NCI-H128 (cell line): ENCODE data around the gene APOBEC3B.
"Not testable (repeated sequence)": the region's sequence is repeated elsewhere in the genome, so short reads cannot be mapped to it uniquely, and the experiment has no call there.

Source experiments
- DNase-seq: peaks from one replicate; lab custom pipeline; 2025; ENCODE audit not compliant: unreplicated experiment; lab: John Stamatoyannopoulos, UW

Gene APOBEC3B

GRCh38 chr22:38987171-38987895, 5.2 kb downstream of the APOBEC3B start:
- no peak for DNase-seq

DNA sequence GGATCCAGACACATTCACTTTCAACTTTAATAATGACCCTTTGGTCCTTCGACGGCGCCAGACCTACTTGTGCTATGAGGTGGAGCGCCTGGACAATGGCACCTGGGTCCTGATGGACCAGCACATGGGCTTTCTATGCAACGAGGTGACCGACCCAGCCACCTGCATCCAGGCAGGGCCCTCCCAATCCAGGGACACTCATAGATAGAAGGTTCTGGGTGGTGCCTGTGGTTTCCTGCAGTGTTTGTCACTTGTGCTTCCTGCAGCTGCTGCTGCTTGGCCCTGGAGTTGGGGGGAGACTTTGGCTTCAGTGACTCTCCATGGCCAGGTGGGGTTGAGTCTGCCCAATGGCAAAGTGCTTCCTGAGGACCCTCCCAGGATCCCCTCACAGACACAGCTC, 7.3 kb downstream of the APOBEC3B start:
- no peak for DNase-seq

GRCh38 chr22:38992871-38993371, 10.8 kb downstream of the APOBEC3B start:
- not testable (repeated sequence) for DNase-seq

- no peak for DNase-seq
Observed at GRCh38 chr22:38996105-38996504, 14.0 kb downstream of the APOBEC3B start.

GRCh38 chr22:38997518-38997917, 15.4 kb downstream of the APOBEC3B start:
- no peak for DNase-seq

DNA sequence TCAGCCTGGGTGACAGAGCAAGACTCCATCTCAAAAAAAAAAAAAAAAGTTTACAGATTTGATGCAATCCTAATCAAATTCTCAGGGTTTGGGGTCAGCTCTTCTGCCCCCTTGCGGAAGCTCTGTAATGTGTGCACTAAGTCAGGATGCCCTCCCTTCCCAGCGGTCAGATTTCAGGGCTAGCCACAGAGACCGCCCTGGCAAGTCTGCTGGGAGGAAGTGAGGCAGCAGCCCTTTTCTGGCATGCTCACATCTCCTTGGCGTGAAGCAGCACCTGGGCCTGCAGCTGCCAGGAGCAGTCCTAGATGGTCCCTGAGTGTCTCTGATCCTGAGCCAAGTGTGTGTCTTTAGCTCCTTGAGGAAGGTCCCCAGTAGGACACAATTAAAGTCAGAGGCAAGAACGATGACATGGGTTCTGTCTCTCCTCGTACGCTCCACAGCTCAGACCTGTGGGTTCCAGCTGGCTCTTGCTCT, 21.1 kb downstream of the APOBEC3B start:
- peak; percentile 6 for DNase-seq

- DNase-seq: no peak
Observed at GRCh38 chr22:39007177-39007576, 25.0 kb downstream of the APOBEC3B start.

GRCh38 chr22:39008271-39008850, 26.2 kb downstream of the APOBEC3B start:
- not testable (repeated sequence) for DNase-seq

- DNase-seq: no peak
Observed at GRCh38 chr22:39010946-39011345, 28.8 kb downstream of the APOBEC3B start.

GRCh38 chr22:39012533-39013511, 30.7 kb downstream of the APOBEC3B start:
- no peak for DNase-seq

DNA sequence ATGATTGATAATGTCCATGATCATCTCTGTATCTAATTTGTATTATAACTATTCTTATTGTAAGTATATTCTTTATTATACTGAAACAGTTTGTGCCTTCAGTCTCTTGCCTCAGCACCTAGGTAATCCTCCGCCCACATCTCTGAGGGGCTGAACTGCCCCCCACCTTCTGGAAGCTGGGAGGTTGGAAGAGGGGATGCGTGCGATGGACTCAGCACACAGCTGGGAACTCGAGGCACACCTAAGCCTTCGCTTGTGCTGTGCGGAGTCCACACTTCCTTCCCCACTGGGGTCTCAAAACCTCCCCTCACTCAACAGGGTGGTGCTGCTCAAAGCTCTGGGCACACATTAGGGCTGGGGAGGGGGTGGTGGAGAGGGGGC, 31.4 kb downstream of the APOBEC3B start:
- DNase-seq: not testable (repeated sequence)

DNA sequence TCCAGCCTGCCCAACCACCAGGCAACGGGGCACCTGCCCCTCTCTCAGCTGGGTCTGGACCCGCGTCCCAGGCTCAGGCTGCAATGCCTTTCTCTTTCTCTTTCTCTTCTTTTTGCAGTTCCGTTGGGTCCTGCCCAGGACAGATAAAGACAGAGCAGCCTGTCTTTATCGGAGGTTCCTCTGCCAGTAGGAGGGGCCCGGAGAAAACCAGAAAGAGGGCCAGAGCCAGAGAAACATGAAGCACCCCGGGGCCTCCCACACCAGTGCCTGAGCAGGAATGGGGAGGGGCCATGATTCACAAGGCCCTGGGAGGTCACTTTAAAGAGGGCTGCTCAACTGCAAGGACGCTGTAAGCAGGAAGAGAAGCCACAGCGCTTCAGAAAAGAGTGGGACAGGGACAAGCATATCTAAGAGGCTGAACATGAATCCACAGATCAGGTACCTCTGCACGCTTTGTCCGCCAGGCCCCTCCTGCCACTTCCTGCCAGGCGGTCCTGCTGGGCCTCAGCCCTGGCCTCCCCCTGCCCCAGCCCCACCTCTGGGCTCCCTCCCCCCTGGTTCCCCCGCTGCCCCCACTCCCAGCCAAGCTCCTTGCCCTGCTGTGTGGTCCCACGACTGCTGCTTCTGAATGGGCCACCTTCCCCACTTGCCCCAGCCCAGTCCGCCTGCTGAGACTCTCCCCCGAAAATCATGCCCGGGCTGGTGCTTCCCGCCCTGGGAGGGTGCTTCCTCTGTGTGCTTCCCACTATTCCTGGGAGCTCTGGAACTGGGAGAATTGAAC, 32.0 kb downstream of the APOBEC3B start, which contains the start of gene APOBEC3C:
APOBEC3C (plus strand) TSS at position 316 of the 781 bp plus-strand sequence; CDS start at position 422, 106 bp downstream.
- peak; percentile 0 for DNase-seq

DNA sequence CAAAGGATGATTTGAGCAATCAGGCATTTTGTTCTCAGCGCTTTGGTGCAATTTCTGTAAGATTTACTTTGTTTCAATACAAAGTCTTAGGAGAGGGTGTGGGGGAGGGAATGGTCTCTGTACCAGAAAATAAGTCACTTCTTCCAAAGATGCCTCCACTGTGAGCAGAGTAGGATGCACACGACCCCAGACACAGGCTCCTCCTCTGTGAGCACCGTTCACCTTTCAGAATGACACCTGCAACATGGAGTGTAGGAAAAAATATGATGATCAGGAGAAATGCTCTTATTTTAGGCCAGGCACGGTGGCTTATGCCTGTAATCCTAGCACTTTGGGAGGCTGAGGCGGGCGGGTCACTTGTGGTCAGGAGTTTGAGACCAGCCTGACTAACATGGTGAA, 32.6 kb downstream of the APOBEC3B start:
- DNase-seq: not testable (repeated sequence)

- no peak for DNase-seq
Observed at GRCh38 chr22:39016592-39016991, 34.4 kb downstream of the APOBEC3B start.

DNA sequence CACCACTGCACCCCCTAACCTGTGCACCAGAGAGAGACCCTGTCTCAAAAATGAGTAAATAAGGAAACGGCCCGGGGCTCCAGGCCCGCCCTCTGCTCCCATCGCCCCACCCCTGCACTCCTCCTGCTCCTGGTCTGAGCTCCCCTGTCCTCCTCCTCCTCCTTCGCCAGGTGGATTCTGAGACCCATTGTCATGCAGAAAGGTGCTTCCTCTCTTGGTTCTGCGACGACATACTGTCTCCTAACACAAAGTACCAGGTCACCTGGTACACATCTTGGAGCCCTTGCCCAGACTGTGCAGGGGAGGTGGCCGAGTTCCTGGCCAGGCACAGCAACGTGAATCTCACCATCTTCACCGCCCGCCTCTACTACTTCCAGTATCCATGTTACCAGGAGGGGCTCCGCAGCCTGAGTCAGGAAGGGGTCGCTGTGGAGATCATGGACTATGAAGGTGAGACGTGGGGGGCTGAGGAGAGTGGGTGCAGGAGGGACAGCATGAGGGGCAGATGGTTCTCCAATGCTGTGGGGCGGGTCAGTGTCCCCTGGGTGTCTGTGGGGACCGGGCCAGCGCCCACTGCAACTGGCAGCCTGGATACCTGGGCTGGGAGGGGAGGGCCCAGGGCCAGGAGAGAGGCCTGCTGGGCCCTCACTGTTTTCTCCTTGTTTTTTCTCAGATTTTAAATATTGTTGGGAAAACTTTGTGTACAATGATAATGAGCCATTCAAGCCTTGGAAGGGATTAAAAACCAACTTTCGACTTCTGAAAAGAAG, 35.6 kb downstream of the APOBEC3B start:
- DNase-seq: no peak

GRCh38 chr22:39020021-39020651, 38.0 kb downstream of the APOBEC3B start:
- not testable (repeated sequence) for DNase-seq

- no peak for DNase-seq
Observed at GRCh38 chr22:39021552-39022250, 39.6 kb downstream of the APOBEC3B start.

DNA sequence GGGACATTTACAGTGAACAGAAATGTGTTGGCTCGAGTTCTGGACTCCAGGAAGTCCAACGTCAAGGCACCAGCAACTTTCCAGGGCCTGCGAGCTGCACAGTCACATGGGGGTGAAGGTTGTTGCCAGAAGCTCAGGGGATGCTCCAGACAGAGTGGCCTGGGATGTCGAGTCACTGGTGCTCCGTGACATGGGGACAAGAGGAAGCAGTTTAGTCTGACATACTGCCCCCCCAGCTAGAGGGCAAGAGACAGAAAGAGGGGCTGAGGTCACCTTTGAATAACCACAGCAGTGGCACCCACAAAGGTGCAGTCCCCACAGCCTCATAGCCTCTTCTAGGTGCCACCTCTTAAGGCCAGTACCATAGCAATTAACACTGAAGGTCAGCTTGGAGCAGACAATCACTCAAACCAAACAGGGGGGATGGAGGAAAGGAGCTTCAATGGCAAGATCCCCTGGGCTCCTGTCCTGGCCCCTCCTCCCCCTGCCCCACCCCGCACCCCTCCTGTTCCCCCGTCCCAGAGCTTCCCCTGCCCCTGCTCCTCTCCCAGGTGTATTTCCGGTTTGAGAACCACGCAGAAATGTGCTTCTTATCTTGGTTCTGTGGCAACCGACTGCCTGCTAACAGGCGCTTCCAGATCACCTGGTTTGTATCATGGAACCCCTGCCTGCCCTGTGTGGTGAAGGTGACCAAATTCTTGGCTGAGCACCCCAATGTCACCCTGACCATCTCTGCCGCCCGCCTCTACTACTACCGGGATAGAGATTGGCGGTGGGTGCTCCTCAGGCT, 42.6 kb downstream of the APOBEC3B start:
- DNase-seq: no peak
